ENCODE measurements around the gene PHF12. TPM values are rescaled to one million over a fixed set of nuclear protein-coding genes. Genes with fewer than 3 reads are reported as not detected.
"Not testable (repeated sequence)": the region's sequence is repeated elsewhere in the genome, so short reads cannot be mapped to it uniquely, and the experiment has no call there.

Gene PHF12
- polyA plus RNA-seq, 1 donor = 57.6 TPM

DNA sequence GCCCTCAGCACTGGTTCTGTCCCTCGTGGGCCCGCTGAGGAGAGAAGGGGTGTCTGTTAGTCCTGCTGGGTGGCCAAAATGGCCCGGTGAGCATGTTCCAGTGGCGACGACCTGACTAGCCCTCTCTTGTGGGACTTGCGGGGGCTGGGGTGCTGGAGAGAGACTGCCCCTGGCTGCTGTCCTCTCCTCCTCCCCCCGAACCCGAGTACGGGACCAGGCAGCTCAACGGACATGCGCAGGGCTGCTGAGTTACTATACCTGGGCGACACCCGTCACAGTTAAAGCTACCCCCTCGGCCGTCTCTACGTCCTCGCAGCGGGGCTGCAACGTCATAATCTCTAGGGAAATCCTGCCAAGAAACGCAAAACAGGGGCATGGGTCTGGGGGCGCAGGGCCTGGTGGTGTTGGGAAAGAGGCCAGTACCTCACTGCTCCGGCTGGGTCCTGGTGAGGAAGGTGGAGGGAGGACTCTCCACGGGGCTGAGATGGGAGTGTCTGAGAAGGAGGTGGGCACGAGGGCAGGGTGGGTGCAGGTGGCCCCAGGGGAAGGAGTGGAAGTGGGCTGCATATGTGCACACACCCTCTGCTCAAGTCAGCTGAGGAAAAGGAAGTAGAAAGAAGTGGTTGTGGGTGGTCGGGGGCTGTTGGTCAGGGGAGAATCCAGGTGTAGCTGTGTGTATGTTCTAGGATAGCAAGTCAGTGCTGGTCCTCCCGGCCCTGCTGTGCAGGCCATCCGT, 67.2 kb downstream of the PHF12 start:
- no peak for DNase-seq

DNA sequence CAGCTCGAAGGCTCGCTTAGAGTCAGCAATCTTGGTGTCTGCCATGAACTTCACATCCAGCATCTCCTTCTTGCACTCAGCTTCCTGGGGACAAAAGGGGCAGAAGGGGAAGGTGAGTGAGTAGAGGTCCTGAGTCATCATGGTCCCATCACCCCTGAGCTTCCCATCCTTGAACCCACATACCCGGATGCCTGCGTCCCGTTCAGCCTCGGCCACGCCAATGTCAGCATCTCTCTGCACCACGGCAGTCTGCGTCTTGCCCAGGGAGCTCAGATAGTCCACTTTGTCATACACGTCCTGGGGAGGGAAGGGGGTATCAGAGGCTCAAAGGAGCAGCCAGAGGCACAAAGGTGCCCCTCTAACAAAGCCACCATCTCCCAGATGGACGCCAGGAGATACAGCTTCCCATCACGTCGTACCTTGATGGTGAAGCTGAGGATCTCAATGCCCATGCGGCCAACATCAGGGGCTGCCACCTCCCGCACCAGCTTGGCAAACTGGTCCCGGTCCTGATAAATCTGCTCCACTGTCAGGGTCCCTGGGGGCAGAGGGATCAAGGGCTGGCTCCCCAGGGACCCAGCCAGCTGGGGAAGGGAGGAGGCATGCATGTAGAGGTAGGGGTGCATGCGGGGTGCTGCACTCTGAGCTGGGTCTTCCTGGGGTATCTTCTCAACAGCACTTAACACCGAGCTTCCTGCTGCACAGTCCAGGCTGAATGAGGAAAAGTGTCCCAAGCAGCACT, 69.0 kb downstream of the PHF12 start:
- no peak for DNase-seq

DNA sequence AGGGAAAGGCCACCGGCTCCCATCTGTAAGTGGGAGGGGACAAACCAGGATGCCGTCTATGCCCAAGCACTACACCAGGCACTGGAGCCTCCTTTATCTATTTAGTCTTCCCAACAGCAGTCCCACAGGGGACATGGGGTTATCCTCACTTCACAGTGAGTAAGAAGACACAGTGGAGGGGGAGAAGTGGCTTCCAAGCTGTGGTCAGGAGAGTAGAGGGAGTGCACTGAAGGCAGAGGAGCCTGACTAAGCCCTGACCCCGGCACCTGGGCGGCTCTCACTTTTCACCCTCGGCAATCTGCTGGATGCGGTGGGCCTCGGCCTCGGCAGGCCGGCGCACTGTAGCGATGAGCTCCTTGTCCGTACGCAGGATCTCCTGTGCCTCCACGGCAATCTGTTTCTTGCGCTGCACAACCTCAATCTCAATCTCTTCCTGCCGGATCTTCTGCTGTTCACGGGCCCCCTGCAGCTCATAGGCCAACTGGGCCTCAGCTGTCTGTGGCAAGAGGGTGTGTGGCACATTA, 69.7 kb downstream of the PHF12 start:
- no peak for DNase-seq

GRCh38 chr17:28880572-28880945, 70.8 kb downstream of the PHF12 start:
- no peak for DNase-seq

- no peak for DNase-seq
These were observed 71.3 kb downstream of the PHF12 start for GRCh38 chr17:28879886-28880571.

GRCh38 chr17:28878981-28879380, 72.3 kb downstream of the PHF12 start:
- no peak for DNase-seq

DNA sequence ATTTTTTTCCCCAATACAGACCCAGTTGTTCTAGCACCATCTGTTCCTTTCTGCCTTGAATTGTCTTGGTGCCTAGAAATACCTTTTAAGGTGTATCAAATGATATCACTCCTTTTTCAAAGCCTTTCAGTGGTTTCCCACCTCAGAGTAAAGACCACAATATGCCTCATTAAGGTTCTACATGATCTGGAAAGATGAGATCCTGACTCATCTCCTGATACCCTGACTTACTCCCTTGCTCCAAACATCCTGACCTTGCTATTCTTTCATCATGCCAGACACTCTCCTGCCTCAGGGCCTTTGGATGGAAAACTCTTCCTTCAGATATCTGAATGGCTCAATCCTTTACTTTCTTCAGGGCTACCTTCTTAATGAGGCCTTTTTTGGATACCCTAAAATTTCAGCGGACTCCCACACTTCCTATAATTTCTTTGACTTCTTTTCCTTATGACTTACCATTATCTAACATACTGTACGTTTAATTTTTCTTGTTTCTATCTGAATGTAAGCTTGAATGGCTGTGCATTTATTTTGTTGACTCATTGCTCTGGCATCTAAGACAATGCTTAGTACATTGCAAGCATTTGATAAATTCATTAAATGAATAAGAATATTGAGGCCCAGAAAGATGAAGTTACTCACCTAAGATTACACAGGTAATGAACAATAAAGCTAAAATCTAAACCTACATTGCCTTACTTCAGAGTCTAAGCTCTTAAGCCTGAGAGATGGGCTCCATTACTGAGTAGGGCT, 73.0 kb downstream of the PHF12 start:
- no peak for DNase-seq

DNA sequence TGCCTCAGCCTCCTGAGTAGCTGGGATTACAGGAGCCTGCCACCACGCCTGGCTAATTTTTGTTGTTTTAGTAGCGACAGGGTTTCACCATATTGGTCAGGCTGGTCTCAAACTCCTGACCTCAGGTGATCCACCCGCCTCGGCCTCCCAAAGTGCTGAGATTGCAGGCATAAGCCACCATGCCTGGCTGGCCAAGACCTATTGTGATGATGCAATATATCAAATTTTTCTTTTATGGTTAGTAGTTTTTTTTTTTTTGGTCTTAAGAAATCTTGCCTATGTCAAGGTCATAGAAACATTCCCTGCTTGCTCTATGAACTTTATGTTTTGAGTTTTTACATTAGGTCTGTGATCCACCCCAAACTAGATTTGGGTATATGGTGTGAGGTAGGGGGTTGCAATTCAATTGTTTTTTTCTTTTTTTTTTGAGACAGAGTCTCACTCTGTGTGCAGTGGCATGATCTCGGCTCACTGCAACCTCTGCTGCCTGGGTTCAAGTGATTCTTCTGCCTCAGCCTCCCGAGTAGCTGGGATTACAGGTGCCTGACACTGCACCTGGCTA, 74.1 kb downstream of the PHF12 start:
- DNase-seq = not testable (repeated sequence)

DNA sequence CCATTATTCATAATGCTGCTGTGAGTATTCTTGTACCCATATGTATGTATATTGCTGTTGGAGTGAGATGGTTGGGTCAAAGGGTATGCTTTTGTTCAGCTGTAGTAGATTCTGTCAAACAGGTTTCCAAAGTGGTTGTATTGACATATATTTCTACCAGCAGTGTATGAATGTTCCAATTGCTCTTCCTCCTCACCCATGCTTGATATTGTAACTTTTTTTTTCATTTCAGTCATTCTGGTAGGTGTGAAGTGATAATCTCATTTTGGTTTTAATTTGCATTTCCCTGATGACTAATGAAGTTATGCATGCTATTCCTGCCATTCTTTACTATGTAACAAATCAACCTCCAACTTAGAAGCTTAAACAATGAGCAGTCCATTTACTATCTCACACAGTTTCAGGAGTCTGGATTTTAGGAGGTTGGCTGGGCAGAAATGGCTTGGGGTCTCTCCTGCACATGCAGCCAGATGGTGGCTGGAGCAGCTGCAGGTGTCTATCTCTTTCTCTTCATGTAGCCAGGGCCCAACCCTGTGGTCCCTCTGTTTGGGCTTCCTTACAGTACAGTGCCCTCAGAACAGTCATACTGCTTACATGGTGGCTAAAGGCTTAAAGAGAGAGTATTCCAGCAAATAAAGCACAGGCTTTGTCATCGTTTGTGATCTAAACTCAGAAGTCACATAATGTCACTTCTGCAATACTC, 75.3 kb downstream of the PHF12 start:
- no peak for DNase-seq

DNA sequence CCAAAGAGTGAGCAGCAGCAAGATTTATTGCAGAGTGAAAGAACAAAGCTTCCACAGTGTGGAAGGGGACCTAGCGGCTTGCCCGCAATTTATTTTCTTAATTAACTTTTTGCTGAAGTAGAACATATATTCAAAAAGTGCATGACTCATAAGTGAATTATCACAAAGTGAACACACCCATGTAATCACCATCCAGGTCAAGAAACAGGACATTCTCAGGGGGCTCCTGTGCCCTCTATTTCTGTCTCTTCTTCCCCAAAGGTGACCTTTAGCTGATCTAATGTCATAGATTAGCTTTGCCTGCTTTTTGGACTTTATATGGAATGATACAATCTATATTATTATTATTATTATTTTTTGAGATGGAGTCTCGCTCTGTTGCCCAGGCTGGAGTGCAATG, 76.6 kb downstream of the PHF12 start:
- DNase-seq = no peak

DNA sequence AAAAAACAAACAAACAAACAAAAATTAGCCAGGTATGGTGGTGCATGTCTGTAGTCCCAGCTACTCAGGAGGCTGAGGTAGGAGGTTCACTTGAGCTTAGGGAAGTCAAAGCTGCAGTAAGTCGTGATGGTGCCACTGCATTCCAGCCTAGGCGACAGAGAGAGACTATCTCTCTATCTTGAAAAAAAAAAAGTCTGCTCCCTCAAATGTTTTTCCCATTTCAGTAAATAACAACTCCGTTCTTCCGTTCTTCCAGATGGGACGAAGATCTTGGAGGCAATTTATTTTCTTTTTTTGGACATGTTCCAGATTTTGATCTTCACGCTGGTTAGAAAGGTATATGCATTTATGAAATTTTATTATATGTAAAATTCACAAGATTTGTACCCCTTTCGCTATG, 77.5 kb downstream of the PHF12 start:
- no peak for DNase-seq

DNA sequence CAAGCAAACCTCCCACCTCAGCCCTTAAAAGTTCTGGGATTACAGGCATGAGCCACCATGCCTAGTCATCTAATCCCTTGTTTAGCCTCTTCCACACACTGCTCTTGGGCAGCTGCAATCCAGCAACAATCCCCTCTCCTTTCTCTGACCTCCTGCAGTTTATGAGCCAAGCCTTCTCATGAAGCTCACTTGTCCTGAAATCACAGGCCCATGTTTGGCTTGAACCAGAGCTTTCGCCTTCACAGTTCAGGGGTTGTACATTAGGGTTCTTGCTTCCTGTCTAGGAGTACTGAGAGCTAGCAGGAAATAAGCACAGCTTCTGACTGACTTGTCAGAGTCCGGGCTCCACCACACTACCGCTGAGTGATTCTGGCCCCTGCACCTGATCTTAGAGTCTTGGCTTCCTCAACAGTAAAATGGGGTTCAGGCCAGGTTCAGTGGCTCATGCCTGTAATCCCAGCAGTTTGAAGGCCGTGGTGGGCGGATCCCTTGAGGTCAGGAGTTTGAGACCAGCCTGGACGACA, 80.2 kb downstream of the PHF12 start:
- no peak for DNase-seq

DNA sequence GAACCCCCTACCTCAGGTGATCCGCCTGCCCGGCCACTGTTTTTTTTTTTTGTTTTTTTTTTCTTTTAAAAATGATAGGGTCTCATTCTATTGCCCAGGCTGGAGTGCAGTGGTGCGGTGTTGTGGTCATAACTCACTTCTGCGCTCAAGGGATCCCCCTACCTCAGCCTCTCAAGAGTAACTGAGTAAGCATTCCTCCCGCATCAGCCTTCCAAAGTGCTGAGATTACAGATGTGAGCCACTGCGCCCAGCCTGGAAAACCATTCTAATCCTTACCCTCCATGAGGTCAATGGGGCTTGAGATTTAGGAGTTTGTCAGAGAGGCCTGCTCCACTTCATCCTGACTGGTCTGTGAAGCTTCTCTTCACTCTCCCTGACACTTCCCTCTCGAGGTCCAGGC, 84.0 kb downstream of the PHF12 start:
- DNase-seq = no peak

DNA sequence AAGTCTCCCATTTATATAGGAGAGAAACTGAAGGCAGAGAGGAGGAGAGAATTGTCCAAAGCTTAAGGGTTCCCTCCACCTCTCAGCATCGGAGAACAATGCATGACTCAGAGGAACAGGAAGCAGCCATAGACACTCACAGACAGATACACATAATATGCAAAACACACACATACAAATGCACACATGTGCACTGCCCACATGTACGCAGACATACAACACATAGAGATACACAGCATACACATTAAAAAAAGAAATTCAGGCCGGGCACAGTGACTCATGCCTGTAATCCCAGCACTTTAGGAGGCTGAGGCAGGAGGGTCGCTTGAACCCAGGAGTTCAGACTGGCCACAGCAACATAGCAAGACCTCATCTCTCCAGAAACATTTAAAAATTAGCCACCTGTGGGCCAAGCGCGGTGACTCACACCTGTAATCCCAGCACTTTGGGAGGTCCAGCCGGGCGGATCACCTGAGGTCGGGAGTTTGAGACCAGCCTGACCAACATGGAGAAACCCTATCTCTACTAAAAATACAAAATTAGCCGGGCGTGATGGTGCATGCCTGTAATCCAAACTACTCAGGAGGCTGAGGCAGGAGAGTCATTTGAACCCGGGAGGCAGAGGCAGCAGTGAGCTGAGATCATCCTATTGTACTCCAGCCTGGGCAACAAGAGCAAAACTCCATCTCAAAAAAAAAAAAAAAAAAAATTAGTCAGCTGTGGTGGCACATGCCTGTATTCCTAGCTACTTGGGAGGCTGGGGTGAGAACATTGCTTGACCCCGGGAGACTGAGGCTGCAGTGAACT, 85.2 kb downstream of the PHF12 start:
- DNase-seq = no peak

DNA sequence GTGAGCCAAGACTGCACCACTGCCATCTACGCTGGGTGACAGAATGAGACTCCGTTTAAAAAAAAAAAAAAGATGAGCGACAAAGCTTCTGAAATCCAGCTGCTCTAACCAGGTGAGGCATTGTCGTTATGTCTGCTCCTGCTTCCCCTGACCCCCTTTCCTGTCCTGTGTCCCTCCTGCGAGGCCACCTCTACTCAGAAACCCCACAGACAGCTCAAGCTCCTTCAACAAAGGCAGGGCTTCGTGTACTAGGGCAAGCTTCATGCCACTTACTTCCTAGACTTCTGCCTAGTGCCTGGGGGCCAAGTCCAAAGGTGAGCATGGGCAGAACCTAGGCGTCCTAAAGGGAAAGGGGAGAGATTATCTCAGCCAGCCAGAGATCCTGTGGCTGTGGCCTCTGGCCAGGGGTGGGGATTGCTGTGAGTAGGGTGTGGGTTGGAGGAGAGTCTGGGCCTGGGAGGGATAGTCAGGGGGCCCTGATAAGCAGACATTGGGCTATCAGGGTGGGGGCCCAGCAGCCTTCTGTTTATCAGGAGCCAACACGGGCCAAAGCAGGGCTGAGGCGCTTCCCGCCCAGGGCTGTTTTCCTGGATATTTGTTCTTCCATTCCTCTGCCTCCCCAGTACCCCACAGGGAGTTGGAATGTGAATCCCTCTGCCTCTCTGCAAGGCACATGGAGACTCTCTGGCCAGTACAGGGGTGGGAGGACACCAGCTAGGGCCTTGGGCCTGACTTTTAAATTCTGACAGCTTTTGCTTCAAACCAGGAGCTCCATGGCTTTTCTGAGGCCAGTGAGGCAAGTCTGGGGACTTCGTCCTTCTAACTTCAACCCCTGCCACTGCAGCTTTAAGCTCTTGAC, 86.1 kb downstream of the PHF12 start:
- no peak for DNase-seq

- DNase-seq = no peak
These were observed 87.4 kb downstream of the PHF12 start for GRCh38 chr17:28863953-28864352.

- no peak for DNase-seq
These were observed 88.8 kb downstream of the PHF12 start for GRCh38 chr17:28862561-28862960.

DNA sequence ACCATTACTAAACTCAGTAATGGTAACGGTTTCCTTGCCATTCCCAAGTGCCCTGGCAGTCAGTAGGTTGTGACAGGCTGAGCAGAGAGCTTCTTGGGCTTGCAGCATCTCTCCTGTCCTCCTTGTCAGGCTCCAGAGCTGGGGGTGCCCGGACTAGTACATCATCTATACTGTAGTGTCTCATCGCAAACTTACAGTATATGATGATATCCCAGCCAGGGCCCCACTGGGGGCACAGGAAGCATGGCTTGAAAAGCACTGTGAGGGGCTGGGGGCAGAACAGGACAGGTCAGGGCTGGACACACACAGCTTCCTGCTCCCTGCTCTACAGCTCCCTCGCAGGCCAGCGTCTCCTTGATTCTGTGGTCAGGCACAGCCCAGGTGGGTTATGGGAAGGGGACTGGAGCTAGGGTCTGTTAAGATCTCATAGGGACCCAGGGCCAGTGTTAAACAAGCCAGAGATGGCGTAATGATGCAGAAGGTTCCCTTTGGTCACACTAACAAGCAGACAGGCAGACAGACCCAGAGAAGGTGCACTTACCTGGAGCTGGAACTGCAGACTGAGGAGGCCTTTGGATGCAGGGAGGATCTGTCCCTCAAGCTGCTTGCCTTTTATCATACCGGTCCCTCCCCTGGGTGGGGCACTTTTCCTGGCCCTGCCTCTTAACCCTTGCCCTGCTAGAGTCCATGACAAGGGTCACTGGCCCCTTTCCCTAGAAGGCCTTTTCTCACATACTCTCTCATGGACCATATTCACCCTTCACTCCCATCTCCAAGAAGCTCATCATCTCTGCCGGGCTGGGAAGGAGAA, 89.7 kb downstream of the PHF12 start:
- DNase-seq = no peak

Measured in left kidney (tissue), 2 donors.